Measurements from ENCODE around the gene WDR93.

GRCh38 chr15:89649716-89650115 is 40.9 kb upstream of the WDR93 start:
- TF ChIP-seq ZBTB21 (CRISPR knock-in tag; IDR thresholded peaks at IDR 0.05; ENCODE audit: borderline replicate concordance) (no peak), FOXP1 (CRISPR knock-in tag; IDR thresholded peaks at IDR 0.05; ENCODE audit: borderline replicate concordance) (no peak), ZNF138 (CRISPR knock-in tag; conservative IDR thresholded peaks at IDR 0.05) (no peak), CTCF (IDR thresholded peaks at IDR 0.05) (no peak), NR3C1 (CRISPR knock-in tag; conservative IDR thresholded peaks at IDR 0.05; ENCODE audit: low read depth) (no peak), IRF1 (CRISPR knock-in tag; IDR thresholded peaks at IDR 0.05) (no peak), TEAD4 (CRISPR knock-in tag; IDR thresholded peaks at IDR 0.05) (no peak), AR (CRISPR knock-in tag; IDR thresholded peaks at IDR 0.05) (no peak), ZNF317 (CRISPR knock-in tag; IDR thresholded peaks at IDR 0.05; ENCODE audit: borderline replicate concordance, low read depth) (no peak), NR1H2 (CRISPR knock-in tag; IDR thresholded peaks at IDR 0.05) (no peak), GABPB1 (CRISPR knock-in tag; IDR thresholded peaks at IDR 0.05) (no peak)
- TF ChIP-seq, protein P1, sequence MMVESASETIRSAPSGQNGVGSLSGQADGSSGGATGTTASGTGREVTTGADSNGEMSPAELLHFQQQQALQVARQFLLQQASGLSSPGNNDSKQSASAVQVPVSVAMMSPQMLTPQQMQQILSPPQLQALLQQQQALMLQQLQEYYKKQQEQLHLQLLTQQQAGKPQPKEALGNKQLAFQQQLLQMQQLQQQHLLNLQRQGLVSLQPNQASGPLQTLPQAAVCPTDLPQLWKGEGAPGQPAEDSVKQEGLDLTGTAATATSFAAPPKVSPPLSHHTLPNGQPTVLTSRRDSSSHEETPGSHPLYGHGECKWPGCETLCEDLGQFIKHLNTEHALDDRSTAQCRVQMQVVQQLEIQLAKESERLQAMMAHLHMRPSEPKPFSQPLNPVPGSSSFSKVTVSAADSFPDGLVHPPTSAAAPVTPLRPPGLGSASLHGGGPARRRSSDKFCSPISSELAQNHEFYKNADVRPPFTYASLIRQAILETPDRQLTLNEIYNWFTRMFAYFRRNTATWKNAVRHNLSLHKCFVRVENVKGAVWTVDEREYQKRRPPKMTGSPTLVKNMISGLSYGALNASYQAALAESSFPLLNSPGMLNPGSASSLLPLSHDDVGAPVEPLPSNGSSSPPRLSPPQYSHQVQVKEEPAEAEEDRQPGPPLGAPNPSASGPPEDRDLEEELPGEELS (CRISPR knock-in tag; IDR thresholded peaks at IDR 0.05), result no peak
- TF ChIP-seq, protein P2, sequence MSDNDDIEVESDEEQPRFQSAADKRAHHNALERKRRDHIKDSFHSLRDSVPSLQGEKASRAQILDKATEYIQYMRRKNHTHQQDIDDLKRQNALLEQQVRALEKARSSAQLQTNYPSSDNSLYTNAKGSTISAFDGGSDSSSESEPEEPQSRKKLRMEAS (CRISPR knock-in tag; IDR thresholded peaks at IDR 0.05), result no peak

All from WTC11 (cell line).